ENCODE results near the gene NPC1. TPM values are rescaled to one million over a fixed set of nuclear protein-coding genes. Genes with fewer than 3 reads are reported as not detected.

NPC1 gene
- polyA plus RNA-seq, 3 donors, result 7.5 to 17.9 (median 17.7) TPM

DNA sequence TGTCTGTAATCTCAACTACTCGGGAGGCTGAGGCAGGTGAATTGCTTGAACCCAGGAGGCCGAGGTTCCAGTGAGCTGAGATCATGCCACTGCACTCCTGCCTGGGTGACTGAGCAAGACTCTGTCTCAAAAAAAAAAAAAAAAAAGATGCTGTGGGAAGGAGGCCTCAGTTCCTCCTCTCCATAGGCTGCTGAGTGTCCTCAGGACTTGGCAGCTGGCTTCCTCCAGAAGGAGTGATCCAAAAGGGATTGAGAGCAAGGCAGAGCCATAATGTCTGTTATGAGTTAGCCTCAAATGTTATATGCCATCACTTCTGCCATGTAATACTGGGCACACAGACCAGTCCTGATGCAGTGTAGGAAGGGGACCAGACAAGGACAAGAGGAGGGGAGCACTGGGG, 6.6 kb upstream of the NPC1 start:
- Mint-ChIP-seq H3K9me3 (peaks cover 0 to 4% (median 0%) of the 10 kb centered on the region in 7 donors), H3K27me3 (ENCODE audit: low read depth in 3 of 3) (peaks cover 0 to 12% (median 1%) of the 10 kb centered on the region in 3 donors), H3K27ac (peak overlapping the region; percentile 51 to 91 (median 81)), H3K4me1 (peaks cover 37% of the 10 kb centered on the region), H3K36me3 (peaks cover 1 to 2% of the 10 kb centered on the region in 2 donors), H3K4me3 (no peak overlapping the region)
- H3K27me3 ChIP-seq (ENCODE audit: control insufficient read depth in 2 of 2, insufficient read depth in 2 of 2, low read length in 2 of 2), result no peaks in the 10 kb centered on the region
- no peak overlapping the region for H3K4me2 ChIP-seq (replicated peaks; ENCODE audit: extremely low read depth, low read length, poor library complexity, severe bottlenecking)
- H3K9me3 ChIP-seq (replicated peaks in 1 of 2; ENCODE audit: control insufficient read depth in 1 of 2, insufficient read depth in 1 of 2, low read length in 2 of 2), result no peaks in the 10 kb centered on the region
- no peak overlapping the region for H2AFZ ChIP-seq (ENCODE audit: insufficient read depth, low read depth, low read length, poor library complexity, severe bottlenecking)
- DNase-seq, result peak in 1 of 3 donors; percentile 19
- H3K79me2 ChIP-seq (ENCODE audit: insufficient read depth, low read length), result no peaks in the 10 kb centered on the region
- intact Hi-C loops (cut with micrococcal nuclease), result no loop called here
- no peaks in the 10 kb centered on the region for H3K36me3 ChIP-seq (replicated peaks in 1 of 2; ENCODE audit: control insufficient read depth in 1 of 2, insufficient read depth in 2 of 2, low read length in 2 of 2)
- peaks cover 26 to 34% of the 10 kb centered on the region in 2 donors for H3K4me1 ChIP-seq (ENCODE audit: control insufficient read depth in 1 of 2, insufficient read depth in 2 of 2, low read length in 2 of 2)
- H3K27ac ChIP-seq (ENCODE audit: low read depth in 1 of 2, low read length in 2 of 2), result peak overlapping the region in 1 of 2 donors; percentile 73
- H3K4me3 ChIP-seq (replicated peaks in 1 of 3; ENCODE audit: low read depth in 2 of 3, low read length in 3 of 3), result no peak overlapping the region
- no peak overlapping the region for H3K9ac ChIP-seq (ENCODE audit: insufficient read depth, low read length, poor library complexity, severe bottlenecking)
- no peaks in the 10 kb centered on the region for H4K20me1 ChIP-seq (ENCODE audit: insufficient read depth, low read length)
- WGBS (ENCODE audit: insufficient coverage), result no CpG with 5 or more reads among the region's 2 CpGs
- TF ChIP-seq, protein P1, sequence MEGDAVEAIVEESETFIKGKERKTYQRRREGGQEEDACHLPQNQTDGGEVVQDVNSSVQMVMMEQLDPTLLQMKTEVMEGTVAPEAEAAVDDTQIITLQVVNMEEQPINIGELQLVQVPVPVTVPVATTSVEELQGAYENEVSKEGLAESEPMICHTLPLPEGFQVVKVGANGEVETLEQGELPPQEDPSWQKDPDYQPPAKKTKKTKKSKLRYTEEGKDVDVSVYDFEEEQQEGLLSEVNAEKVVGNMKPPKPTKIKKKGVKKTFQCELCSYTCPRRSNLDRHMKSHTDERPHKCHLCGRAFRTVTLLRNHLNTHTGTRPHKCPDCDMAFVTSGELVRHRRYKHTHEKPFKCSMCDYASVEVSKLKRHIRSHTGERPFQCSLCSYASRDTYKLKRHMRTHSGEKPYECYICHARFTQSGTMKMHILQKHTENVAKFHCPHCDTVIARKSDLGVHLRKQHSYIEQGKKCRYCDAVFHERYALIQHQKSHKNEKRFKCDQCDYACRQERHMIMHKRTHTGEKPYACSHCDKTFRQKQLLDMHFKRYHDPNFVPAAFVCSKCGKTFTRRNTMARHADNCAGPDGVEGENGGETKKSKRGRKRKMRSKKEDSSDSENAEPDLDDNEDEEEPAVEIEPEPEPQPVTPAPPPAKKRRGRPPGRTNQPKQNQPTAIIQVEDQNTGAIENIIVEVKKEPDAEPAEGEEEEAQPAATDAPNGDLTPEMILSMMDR (IDR thresholded peaks at IDR 0.05), result no peak

DNA sequence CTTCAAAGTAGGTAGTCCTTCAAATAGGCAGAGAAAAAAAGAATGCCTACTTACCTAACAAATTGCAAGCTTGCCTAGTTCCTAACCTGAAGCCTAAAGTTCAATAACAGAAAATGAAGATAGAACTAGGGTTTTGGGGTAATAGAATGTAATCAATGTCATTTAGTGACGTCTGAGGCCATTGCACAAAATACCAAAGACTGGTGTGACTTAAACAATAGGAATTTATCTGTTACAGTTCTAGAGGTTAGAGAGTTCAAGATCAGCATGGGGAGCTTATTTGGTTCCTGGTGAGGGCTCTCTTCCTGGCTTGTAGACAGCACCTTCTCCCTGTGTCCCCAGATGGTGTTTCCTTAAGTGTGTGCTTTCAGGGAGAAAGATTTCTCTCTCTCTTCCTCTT, 4.7 kb upstream of the NPC1 start:
- Mint-ChIP-seq H3K4me1 (peaks cover 29% of the 10 kb centered on the region), H3K36me3 (peaks cover 1 to 2% of the 10 kb centered on the region in 2 donors), H3K9me3 (peaks cover 0 to 4% (median 0%) of the 10 kb centered on the region in 7 donors), H3K27ac (no peak overlapping the region), H3K27me3 (ENCODE audit: low read depth in 3 of 3) (peaks cover 2 to 8% (median 3%) of the 10 kb centered on the region in 3 donors), H3K4me3 (no peak overlapping the region)
- no peak overlapping the region for H2AFZ ChIP-seq (ENCODE audit: insufficient read depth, low read depth, low read length, poor library complexity, severe bottlenecking)
- DNase-seq, result no peak
- WGBS (ENCODE audit: insufficient coverage), result 0% methylated on average over 1 of the region's 1 CpG
- no peak overlapping the region for H3K27ac ChIP-seq (ENCODE audit: low read depth in 1 of 2, low read length in 2 of 2)
- H3K79me2 ChIP-seq (ENCODE audit: insufficient read depth, low read length), result peaks cover 1% of the 10 kb centered on the region
- no peak overlapping the region for H3K4me3 ChIP-seq (replicated peaks in 1 of 3; ENCODE audit: low read depth in 2 of 3, low read length in 3 of 3)
- H3K4me2 ChIP-seq (replicated peaks; ENCODE audit: extremely low read depth, low read length, poor library complexity, severe bottlenecking), result no peak overlapping the region
- H3K9me3 ChIP-seq (replicated peaks in 1 of 2; ENCODE audit: control insufficient read depth in 1 of 2, insufficient read depth in 1 of 2, low read length in 2 of 2), result no peaks in the 10 kb centered on the region
- intact Hi-C loops (cut with micrococcal nuclease), result no loop called here
- H3K4me1 ChIP-seq (ENCODE audit: control insufficient read depth in 1 of 2, insufficient read depth in 2 of 2, low read length in 2 of 2), result peaks cover 21 to 31% of the 10 kb centered on the region in 2 donors
- H4K20me1 ChIP-seq (ENCODE audit: insufficient read depth, low read length), result no peaks in the 10 kb centered on the region
- H3K9ac ChIP-seq (ENCODE audit: insufficient read depth, low read length, poor library complexity, severe bottlenecking), result no peak overlapping the region
- no peaks in the 10 kb centered on the region for H3K36me3 ChIP-seq (replicated peaks in 1 of 2; ENCODE audit: control insufficient read depth in 1 of 2, insufficient read depth in 2 of 2, low read length in 2 of 2)
- no peaks in the 10 kb centered on the region for H3K27me3 ChIP-seq (ENCODE audit: control insufficient read depth in 2 of 2, insufficient read depth in 2 of 2, low read length in 2 of 2)
- TF ChIP-seq, protein P1 (IDR thresholded peaks at IDR 0.05), result no peak

Measured in CD14-positive monocyte (primary cell).